AG09309 (cell line): Measurements from ENCODE around the gene IQCH.
A peak's percentile ranks its signal among the peaks of the same experiment; 100 is the strongest.

Source experiments
- DNase-seq: peaks from one replicate; pipeline ENCODE4 v3.0.0-alpha.2; 2010; ENCODE audit warnings: low read depth
- H3K4me3 ChIP-seq: 2 replicates; pipeline ENCODE4 v1.5.1; 2011; ENCODE audit warnings: mild to moderate bottlenecking, low read depth, low read length, moderate library complexity; ENCODE audit not compliant: control insufficient read depth
- CTCF ChIP-seq: IDR thresholded peaks from 2 replicates; pipeline ENCODE4 v1.5.1; 2011; ENCODE audit warnings: mild to moderate bottlenecking, low read depth, low read length, inconsistent platforms; ENCODE audit not compliant: insufficient read depth, control insufficient read depth; ENCODE audit errors: missing control alignments

Gene IQCH

GRCh38 chr15:67216859-67217258 lies 37.7 kb upstream of the IQCH start:
- no peak for DNase-seq
- no peak overlapping the region for H3K4me3 ChIP-seq
- TF ChIP-seq CTCF = no peak

- no peak overlapping the region for H3K4me3 ChIP-seq
- no peak for DNase-seq
- no peak for TF ChIP-seq CTCF
These were observed 36.2 kb upstream of the IQCH start for GRCh38 chr15:67218428-67218827.

- TF ChIP-seq CTCF = no peak
- H3K4me3 ChIP-seq = no peak overlapping the region
- no peak for DNase-seq
These were observed 35.3 kb upstream of the IQCH start for GRCh38 chr15:67219288-67219687.

GRCh38 chr15:67224889-67225288 lies 29.7 kb upstream of the IQCH start:
- H3K4me3 ChIP-seq = no peak overlapping the region
- TF ChIP-seq CTCF = no peak
- no peak for DNase-seq

- H3K4me3 ChIP-seq = no peak overlapping the region
- peak; percentile 48 for DNase-seq
- TF ChIP-seq CTCF = no peak
These were observed 29.2 kb upstream of the IQCH start for GRCh38 chr15:67225336-67225735.

- no peak for TF ChIP-seq CTCF
- DNase-seq = no peak
- no peak overlapping the region for H3K4me3 ChIP-seq
These were observed 27.2 kb upstream of the IQCH start for GRCh38 chr15:67227431-67227830.

- no peak for DNase-seq
- TF ChIP-seq CTCF = no peak
- no peak overlapping the region for H3K4me3 ChIP-seq
These were observed 26.7 kb upstream of the IQCH start for GRCh38 chr15:67227846-67228245.
